Thyroid gland (tissue), 4 donors: Measurements from ENCODE around the gene KRT23. TPM values are rescaled to one million over a fixed set of nuclear protein-coding genes. Genes with fewer than 3 reads are reported as not detected.

Experiments
- DNase-seq, 2 donors: peaks; one replicate each; pipeline ENCODE4 v3.0.0-alpha.2; 2019
- H3K27ac ChIP-seq, 3 donors: fragments of 200-600 bp; sonication (generic); 1 replicate in 2 of 3; 2 replicates in 1 of 3; pipeline ENCODE4 v1.5.1; 2016 to 2019; ENCODE audit warnings: mild to moderate bottlenecking in 1 of 3, moderate library complexity in 1 of 3
- H3K27me3 ChIP-seq: fragments of 200-600 bp; sonication (generic); one replicate; pipeline ENCODE4 v1.5.1; 2019
- H3K36me3 ChIP-seq, 2 donors: fragments of 200-600 bp; sonication (generic); one replicate each; pipeline ENCODE4 v1.5.1; 2016 to 2019
- H3K4me1 ChIP-seq, 2 donors: fragments of 200-600 bp; sonication (generic); one replicate each; pipeline ENCODE4 v1.5.1; 2017 to 2019
- H3K4me3 ChIP-seq, 3 donors: fragments of 200-600 bp; sonication (generic); replicated peaks in 1 of 3; 1 replicate in 2 of 3; 2 replicates in 1 of 3; pipeline ENCODE4 v1.5.1; 2016; ENCODE audit warnings: mild to moderate bottlenecking in 1 of 3
- H3K9me3 ChIP-seq: fragments of 200-600 bp; sonication (generic); one replicate; pipeline ENCODE4 v1.5.1; 2017
- CTCF ChIP-seq, 6 experiments: fragments of 200-600 bp in 3 of 6; fragments of 450-650 bp in 3 of 6; sonication (generic) in 3 of 6; IDR thresholded peaks; one replicate each; pipeline ENCODE4 v1.5.1; 2016 to 2019; ENCODE audit warnings: antibody characterized with exemption in 6 of 6, mild to moderate bottlenecking in 2 of 6, inconsistent platforms in 1 of 6, moderate library complexity in 1 of 6
- POLR2A ChIP-seq, 2 donors: fragments of 450-650 bp; IDR thresholded peaks; one replicate each; pipeline ENCODE4 v1.6.1; 2017; ENCODE audit warnings: antibody characterized with exemption in 2 of 2, mild to moderate bottlenecking in 2 of 2, moderate library complexity in 1 of 2
- intact Hi-C: fragments of 100-400 bp; cut with DNase I; formaldehyde crosslinking; loops from one replicate; pipeline ENCODE4 v1.15.1; 2023
- total RNA-seq, 4 donors: library from RNA; depleted of rRNA; stranded (reverse); fragments of >200 nt; gene quantifications; one replicate each; pipeline ENCODE4 v1.2.3, GENCODE V29; 2016

Gene KRT23
- total RNA-seq, 4 donors from 2014 or later: 4.6 TPM; not detected in 3

- H3K36me3 ChIP-seq: no peaks in the 10 kb centered on the region
- no peaks in the 10 kb centered on the region for H3K9me3 ChIP-seq
- no peaks in the 10 kb centered on the region for H3K27me3 ChIP-seq
- intact Hi-C loops: no loop called here
- TF ChIP-seq CTCF (IDR thresholded peaks at IDR 0.05): no peak
- TF ChIP-seq POLR2A (IDR thresholded peaks at IDR 0.05): no peak
- DNase-seq: no peak
- no peak overlapping the region for H3K27ac ChIP-seq
- H3K4me1 ChIP-seq: no peaks in the 10 kb centered on the region
- no peak overlapping the region for H3K4me3 ChIP-seq
These were observed 64.2 kb downstream of the KRT23 start for GRCh38 chr17:40873255-40873654.

Other genes with a start within 250 kb of the KRT23 start
- gene KRT24, start 233.9 kb downstream of the KRT23 start, total RNA-seq: not detected
- gene KRT25, start 182.3 kb downstream of the KRT23 start, total RNA-seq: not detected
- not detected for gene KRT26, start 165.4 kb downstream of the KRT23 start, total RNA-seq
- gene KRT27, start 155.1 kb downstream of the KRT23 start, total RNA-seq: not detected
- gene KRT28, start 137.7 kb downstream of the KRT23 start, total RNA-seq: not detected
- gene KRT10, start 115.0 kb downstream of the KRT23 start, total RNA-seq: 10 to 100 TPM in 2 of 4 donors, 1 to 10 TPM in 2; 1.3 to 10.8 (median 8.8) TPM
- gene KRT12, start 70.4 kb downstream of the KRT23 start, total RNA-seq: not detected
- gene KRT20, start 52.4 kb downstream of the KRT23 start, total RNA-seq: not detected
- gene KRT39, start 29.3 kb upstream of the KRT23 start, total RNA-seq: not detected
- gene KRT40, start 46.7 kb upstream of the KRT23 start, total RNA-seq: not detected
- gene KRTAP3-3, start 56.5 kb upstream of the KRT23 start, total RNA-seq: not detected
- not detected for gene KRTAP3-2, start 62.3 kb upstream of the KRT23 start, total RNA-seq
- gene KRTAP3-1, start 71.5 kb upstream of the KRT23 start, total RNA-seq: not detected
- not detected for gene KRTAP1-5, start 89.6 kb upstream of the KRT23 start, total RNA-seq
- gene KRTAP1-4, start 92.5 kb upstream of the KRT23 start, total RNA-seq: not detected
- gene KRTAP1-3, start 97.2 kb upstream of the KRT23 start, total RNA-seq: not detected
- gene KRTAP1-1, start 103.8 kb upstream of the KRT23 start, total RNA-seq: not detected
- gene KRTAP2-1, start 109.7 kb upstream of the KRT23 start, total RNA-seq: not detected
- gene KRTAP2-2, start 117.6 kb upstream of the KRT23 start, total RNA-seq: not detected
- gene KRTAP2-3, start 122.5 kb upstream of the KRT23 start, total RNA-seq: not detected
- gene KRTAP2-4, start 128.2 kb upstream of the KRT23 start, total RNA-seq: not detected
- not detected for gene KRTAP4-7, start 146.5 kb upstream of the KRT23 start, total RNA-seq
- not detected for gene KRTAP4-8, start 160.5 kb upstream of the KRT23 start, total RNA-seq
- not detected for gene KRTAP4-16, start 164.6 kb upstream of the KRT23 start, total RNA-seq
- gene KRTAP4-9, start 167.7 kb upstream of the KRT23 start, total RNA-seq: not detected
- gene KRTAP4-11, start 180.7 kb upstream of the KRT23 start, total RNA-seq: not detected
- not detected for gene KRTAP4-12, start 186.5 kb upstream of the KRT23 start, total RNA-seq
- gene KRTAP4-6, start 202.9 kb upstream of the KRT23 start, total RNA-seq: not detected
- gene KRTAP4-5, start 212.2 kb upstream of the KRT23 start, total RNA-seq: not detected
- not detected for gene KRTAP4-4, start 223.1 kb upstream of the KRT23 start, total RNA-seq
- not detected for gene KRTAP4-3, start 230.6 kb upstream of the KRT23 start, total RNA-seq
- not detected for gene KRTAP4-2, start 240.6 kb upstream of the KRT23 start, total RNA-seq
- not detected for gene KRTAP4-1, start 247.3 kb upstream of the KRT23 start, total RNA-seq